Thymus (tissue), 11 donors: Measurements from ENCODE around the gene DUOXA1. TPM values are rescaled to one million over a fixed set of nuclear protein-coding genes. Genes with fewer than 3 reads are reported as not detected.

Experiments
- DNase-seq, 9 donors: peaks; one replicate each; pipeline ENCODE4 v3.0.0-alpha.2; 2013; ENCODE audit warnings: low spot score in 9 of 9, low read depth in 6 of 9, missing footprints in 1 of 9
- H3K27ac ChIP-seq, 2 donors: one replicate each; pipeline ENCODE4 v1.5.1; 2013; ENCODE audit warnings: control low read depth in 1 of 2, low read depth in 1 of 2, low read length in 1 of 2, mild to moderate bottlenecking in 1 of 2, moderate library complexity in 1 of 2
- H3K27me3 ChIP-seq, 2 donors: one replicate each; pipeline ENCODE4 v1.5.1; 2013; ENCODE audit warnings: low read length in 1 of 2; ENCODE audit not compliant: control insufficient read depth in 2 of 2, insufficient read depth in 1 of 2
- H3K36me3 ChIP-seq, 2 donors: one replicate each; pipeline ENCODE4 v1.5.1; 2013; ENCODE audit warnings: low read length in 1 of 2, mild to moderate bottlenecking in 1 of 2, moderate library complexity in 1 of 2; ENCODE audit not compliant: control insufficient read depth in 2 of 2, insufficient read depth in 2 of 2
- H3K4me1 ChIP-seq, 2 donors: one replicate each; pipeline ENCODE4 v1.5.1; 2013; ENCODE audit warnings: low read length in 2 of 2; ENCODE audit not compliant: control insufficient read depth in 2 of 2, insufficient read depth in 2 of 2
- H3K4me3 ChIP-seq, 2 donors: one replicate each; pipeline ENCODE4 v1.5.1; 2013; ENCODE audit warnings: low read length in 2 of 2, control low read depth in 1 of 2, mild to moderate bottlenecking in 1 of 2
- H3K9me3 ChIP-seq, 2 donors: one replicate each; pipeline ENCODE4 v1.5.1; 2013; ENCODE audit warnings: low read length in 1 of 2, mild to moderate bottlenecking in 1 of 2; ENCODE audit not compliant: control insufficient read depth in 2 of 2, insufficient read depth in 1 of 2
- WGBS: extraction: QIAGEN DNeasy Blood & Tissue Kit; methylation state at CpG from one replicate; pipeline ENCODE4 v1.1.7; 2013; 5-methylcytosine and 5-hydroxymethylcytosine counted together
- polyA plus RNA-seq: library from polyadenylated mRNA; stranded (reverse); fragments of 200-250 nt; gene quantifications from one replicate; pipeline ENCODE4 v1.2.3, GENCODE V29; 2013
- total RNA-seq: library from RNA; stranded (reverse); fragments of 120-200 nt; gene quantifications from one replicate; pipeline ENCODE4 v1.2.4, GENCODE V29; 2013
- donor health status: healthy.

DUOXA1 gene
- total and polyA plus RNA-seq, 2 donors, result 0.24 to 4.8 TPM

DNA sequence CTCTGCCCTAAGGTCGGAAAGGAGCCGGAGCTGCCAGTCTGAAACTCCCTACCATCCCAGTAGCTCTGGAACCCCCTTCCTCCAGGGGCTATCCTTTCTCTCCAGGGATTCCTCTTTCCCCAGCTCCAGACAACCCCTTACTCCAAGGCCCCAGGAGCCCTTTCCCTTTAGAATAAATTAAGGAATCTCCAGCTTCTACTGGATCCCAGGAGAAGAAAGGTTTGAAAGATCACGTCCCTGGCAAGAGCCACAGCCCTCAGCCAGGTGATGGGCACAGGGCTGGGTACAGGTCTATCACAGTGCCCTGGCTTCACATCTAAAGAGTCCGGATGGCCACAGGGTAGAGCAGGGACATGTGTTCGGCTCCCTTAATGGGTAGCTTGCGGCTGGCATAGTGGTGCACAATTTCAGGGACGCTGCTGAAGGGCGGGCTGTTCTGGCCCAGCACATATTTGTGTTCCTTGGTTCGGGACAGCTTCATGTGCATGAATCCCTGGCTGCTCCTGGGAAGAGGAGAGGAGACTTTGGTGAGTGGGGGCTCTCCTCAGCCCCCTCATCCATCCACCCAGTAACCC, 38.0 kb upstream of the DUOXA1 start:
- no peaks in the 10 kb centered on the region for H3K27me3 ChIP-seq
- DNase-seq, result no peak
- peak overlapping the region; percentile 78 to 87 for H3K4me3 ChIP-seq
- peaks cover 10 to 11% of the 10 kb centered on the region in 2 donors for H3K4me1 ChIP-seq
- no peaks in the 10 kb centered on the region for H3K9me3 ChIP-seq
- H3K36me3 ChIP-seq, result no peaks in the 10 kb centered on the region
- H3K27ac ChIP-seq, result peak overlapping the region; percentile 89 to 97
- 80% methylated on average over 9 of the region's 9 CpGs for WGBS

DNA sequence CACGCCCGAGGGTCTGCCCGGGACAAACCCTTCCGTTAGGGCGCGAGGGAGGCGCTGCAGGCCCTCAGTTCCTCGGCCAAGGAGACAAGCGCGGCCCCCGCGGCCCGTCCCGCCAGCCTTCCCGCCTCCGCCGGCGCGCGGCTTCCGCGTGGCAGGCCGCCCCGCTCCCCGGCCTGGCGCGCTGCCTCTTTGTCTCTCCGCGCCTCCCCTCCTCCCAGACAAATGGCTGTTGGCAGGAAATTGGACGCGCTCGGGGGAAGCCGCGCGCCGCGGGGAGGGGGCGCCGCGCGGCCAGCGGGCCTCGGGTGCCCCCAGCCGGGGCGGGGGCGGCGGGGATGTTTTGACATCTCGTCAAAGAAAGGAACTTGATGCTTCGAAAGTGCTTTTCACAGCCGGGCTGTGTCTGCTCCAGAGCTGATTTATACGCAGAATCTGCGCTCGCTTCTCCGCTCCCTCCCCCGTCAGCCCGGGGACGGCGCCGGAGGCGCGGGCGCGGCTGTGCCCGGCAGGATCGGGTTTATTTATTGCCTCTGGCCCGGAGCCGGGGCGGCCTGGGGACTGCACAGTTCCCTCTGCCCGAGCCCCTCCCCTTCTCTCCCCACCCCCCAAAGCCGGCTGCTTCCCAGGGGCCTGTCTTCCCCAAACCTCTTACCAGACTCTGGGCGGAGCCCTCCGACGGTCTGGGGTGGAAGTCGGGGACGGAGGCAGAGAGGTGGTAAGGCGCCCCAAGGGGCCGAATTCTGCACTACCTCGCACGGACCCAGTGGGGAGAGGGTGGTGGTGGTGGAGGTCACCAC, 37.4 kb upstream of the DUOXA1 start:
- H3K4me3 ChIP-seq, result peak overlapping the region; percentile 78 to 87
- H3K36me3 ChIP-seq, result no peaks in the 10 kb centered on the region
- under 1% methylated on average over 79 of the region's 79 CpGs for WGBS
- peaks cover 10 to 11% of the 10 kb centered on the region in 2 donors for H3K4me1 ChIP-seq
- no peaks in the 10 kb centered on the region for H3K27me3 ChIP-seq
- H3K9me3 ChIP-seq, result no peaks in the 10 kb centered on the region
- peak overlapping the region; percentile 89 to 97 for H3K27ac ChIP-seq
- DNase-seq, result peak; percentile 42 to 90 (median 68)

DNA sequence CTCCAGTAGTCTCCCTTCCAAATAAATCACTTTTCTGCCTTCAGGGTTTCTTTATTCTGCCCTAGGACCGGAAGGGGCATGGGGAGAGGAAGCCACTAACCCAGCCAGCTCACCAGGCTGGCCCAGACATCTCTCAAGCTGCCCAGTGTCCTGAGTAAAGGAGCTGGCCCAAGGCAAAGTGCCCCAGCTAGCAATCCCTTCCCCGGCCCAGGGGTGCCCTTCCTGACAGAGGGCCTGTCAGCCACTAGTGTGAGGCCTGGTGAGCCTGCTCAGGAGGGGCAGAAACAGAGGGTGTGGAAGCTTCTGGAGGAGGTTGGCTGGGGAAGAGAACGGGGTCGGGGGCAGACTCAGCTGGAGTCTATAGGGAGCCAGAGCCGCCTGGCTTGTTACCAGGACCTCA, 35.9 kb upstream of the DUOXA1 start:
- Histone ChIP-seq H3K27me3 (no peaks in the 10 kb centered on the region), H3K27ac (no peak overlapping the region), H3K36me3 (no peaks in the 10 kb centered on the region), H3K4me3 (no peak overlapping the region), H3K9me3 (no peaks in the 10 kb centered on the region), H3K4me1 (peaks cover 10 to 11% of the 10 kb centered on the region in 2 donors)
- DNase-seq, result no peak
- 75% methylated on average over 5 of the region's 5 CpGs for WGBS

DNA sequence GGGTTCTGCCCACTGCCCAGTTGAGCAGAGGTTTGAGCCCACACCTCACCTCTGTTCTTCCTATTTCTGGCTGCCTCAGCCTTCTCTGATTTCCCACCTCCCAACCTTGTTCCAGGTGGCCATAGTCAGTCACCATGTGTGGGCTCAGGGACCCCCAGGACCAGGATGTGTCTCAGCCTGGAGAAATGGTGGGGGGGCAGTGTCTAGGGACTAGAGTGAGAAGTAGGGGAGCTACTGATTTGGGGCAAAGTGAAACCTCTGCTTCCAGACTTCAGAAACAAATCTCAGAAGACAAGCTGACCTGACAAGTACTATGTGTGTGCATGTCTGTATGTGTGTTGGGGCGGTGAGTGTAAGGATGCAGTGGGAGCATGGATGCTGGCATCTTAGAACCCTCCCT, 35.2 kb upstream of the DUOXA1 start:
- Histone ChIP-seq H3K36me3 (no peaks in the 10 kb centered on the region), H3K4me3 (no peak overlapping the region), H3K9me3 (no peaks in the 10 kb centered on the region), H3K27me3 (no peaks in the 10 kb centered on the region), H3K4me1 (peaks cover 10 to 11% of the 10 kb centered on the region in 2 donors), H3K27ac (peak overlapping the region in 1 of 2 donors; percentile 33)
- WGBS, result 97% methylated on average over 1 of the region's 1 CpG
- DNase-seq, result no peak

DNA sequence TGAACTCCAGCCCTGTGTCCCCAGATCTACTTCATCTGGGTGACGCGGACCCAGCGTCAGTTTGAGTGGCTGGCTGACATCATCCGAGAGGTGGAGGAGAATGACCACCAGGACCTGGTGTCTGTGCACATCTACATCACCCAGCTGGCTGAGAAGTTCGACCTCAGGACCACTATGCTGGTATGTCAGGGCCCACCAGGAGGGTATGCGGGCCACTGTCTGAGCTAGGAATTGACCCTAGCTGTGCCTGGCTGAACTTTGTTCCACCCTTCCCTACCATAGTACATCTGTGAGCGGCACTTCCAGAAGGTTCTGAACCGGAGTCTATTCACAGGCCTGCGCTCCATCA, 33.8 kb upstream of the DUOXA1 start:
- Histone ChIP-seq H3K9me3 (no peaks in the 10 kb centered on the region), H3K36me3 (no peaks in the 10 kb centered on the region), H3K4me3 (no peak overlapping the region), H3K27ac (no peak overlapping the region), H3K4me1 (peaks cover 10 to 11% of the 10 kb centered on the region in 2 donors), H3K27me3 (no peaks in the 10 kb centered on the region)
- no peak for DNase-seq
- WGBS, result 91% methylated on average over 9 of the region's 9 CpGs

DNA sequence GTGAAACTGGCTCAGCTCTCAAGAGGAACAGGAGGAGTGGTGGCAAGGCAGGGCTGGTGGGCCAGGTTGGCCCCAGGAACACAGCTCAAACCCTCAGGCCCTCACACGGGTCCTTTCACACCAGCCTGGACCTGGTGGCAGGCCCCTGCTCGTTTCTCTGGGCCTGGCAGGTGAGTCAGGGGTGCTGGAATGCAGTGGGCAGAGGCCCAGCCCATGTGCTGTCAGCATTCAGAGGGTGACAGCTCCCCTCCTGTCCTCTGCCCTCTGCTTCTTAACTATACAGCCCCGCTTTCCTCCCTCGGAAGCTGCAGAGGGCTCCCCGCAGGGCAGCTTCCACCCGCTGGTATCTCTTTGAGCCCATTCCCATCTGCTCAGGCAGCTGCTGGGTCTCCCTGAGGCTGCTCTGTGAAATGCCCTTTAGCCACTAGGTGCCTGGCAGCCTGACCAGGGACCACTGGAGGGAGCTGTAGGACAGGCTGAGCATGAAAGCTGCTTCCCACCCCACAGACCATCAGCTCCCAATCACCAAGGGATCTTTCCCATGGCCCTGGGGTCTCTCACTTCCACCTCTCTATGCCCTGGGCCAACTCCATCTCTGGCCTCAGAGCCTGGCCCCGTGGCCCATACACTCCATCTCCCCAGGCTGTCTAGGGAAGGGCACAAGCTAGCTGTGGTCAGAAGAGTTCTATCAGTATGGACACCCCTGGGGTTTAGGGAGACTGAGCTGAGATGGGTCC, 33.3 kb upstream of the DUOXA1 start:
- no peaks in the 10 kb centered on the region for H3K9me3 ChIP-seq
- no peak overlapping the region for H3K27ac ChIP-seq
- H3K4me3 ChIP-seq, result no peak overlapping the region
- no peaks in the 10 kb centered on the region for H3K36me3 ChIP-seq
- H3K27me3 ChIP-seq, result no peaks in the 10 kb centered on the region
- WGBS, result 19% methylated on average over 7 of the region's 7 CpGs
- DNase-seq, result peak in 6 of 9 donors; percentile 30 to 73 (median 50)
- peaks cover 10 to 11% of the 10 kb centered on the region in 2 donors for H3K4me1 ChIP-seq

DNA sequence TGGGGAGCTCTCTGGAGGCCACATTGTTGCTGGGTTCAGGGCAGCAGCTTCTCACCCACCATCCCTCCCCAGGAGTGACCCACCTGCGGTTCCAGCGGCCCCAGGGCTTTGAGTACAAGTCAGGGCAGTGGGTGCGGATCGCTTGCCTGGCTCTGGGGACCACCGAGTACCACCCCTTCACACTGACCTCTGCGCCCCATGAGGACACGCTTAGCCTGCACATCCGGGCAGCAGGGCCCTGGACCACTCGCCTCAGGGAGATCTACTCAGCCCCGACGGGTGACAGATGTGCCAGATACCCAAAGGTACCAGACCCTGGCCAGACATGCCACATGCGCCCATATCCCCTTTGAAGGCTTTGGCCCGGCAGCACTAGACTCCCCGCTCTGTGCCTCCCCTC, 32.0 kb upstream of the DUOXA1 start:
- no peaks in the 10 kb centered on the region for H3K9me3 ChIP-seq
- no peaks in the 10 kb centered on the region for H3K27me3 ChIP-seq
- no peaks in the 10 kb centered on the region for H3K36me3 ChIP-seq
- no peak for DNase-seq
- no peak overlapping the region for H3K27ac ChIP-seq
- no peak overlapping the region for H3K4me3 ChIP-seq
- 96% methylated on average over 14 of the region's 14 CpGs for WGBS
- H3K4me1 ChIP-seq, result peaks cover 7 to 10% of the 10 kb centered on the region in 2 donors

DNA sequence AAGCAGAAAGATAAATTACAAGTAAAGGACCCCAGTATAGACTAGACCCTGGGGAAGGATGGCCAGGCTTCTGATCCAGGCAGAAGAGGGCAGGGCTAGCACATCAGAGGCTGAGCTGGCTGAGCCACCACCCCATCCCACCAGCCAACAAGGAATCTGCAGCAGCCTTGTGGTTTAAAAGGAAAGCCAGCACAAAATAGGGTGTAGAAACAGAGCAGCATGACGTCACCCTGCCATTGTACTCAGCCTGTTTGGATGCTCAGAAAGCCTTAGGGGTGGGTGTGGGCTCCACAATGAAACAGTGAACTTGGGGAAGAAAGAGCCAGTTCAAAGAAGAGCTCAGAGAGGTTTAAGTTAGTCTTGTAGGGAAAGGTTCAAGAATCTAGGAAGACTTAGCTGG, 28.3 kb upstream of the DUOXA1 start:
- H3K27me3 ChIP-seq, result no peaks in the 10 kb centered on the region
- H3K4me1 ChIP-seq, result no peaks in the 10 kb centered on the region
- WGBS, result 71% methylated on average over 1 of the region's 1 CpG
- H3K27ac ChIP-seq, result no peak overlapping the region
- H3K36me3 ChIP-seq, result no peaks in the 10 kb centered on the region
- no peaks in the 10 kb centered on the region for H3K9me3 ChIP-seq
- H3K4me3 ChIP-seq, result no peak overlapping the region
- DNase-seq, result no peak
